Measurements from ENCODE around the gene GULP1.

DNA sequence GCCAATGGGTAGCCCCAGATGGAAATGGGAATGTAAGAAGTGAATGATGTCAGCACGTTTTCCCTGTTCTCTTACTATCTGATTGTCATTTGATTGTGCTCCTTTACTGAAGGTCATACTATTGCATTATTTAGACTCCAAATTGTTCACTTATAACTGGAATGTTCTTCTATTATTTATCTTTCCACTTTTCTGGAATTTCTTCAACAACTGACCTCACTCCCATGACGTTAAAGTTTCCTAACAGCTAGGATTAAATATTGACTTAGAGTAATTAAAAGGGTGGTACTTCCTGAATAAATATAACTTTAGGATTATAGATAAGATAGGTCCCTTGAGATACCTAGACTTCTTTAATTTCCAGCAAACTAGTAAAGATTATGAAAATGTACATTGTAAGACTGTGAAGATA is 10.9 kb upstream of the GULP1 start:
- TF ChIP-seq TAF1 (IDR thresholded peaks at IDR 0.05; ENCODE audit: borderline replicate concordance, insufficient read depth, low read length) (no peak), SIN3A (IDR thresholded peaks at IDR 0.05; ENCODE audit: borderline replicate concordance, insufficient read depth, low read length) (no peak)
- TF ChIP-seq, protein P1, sequence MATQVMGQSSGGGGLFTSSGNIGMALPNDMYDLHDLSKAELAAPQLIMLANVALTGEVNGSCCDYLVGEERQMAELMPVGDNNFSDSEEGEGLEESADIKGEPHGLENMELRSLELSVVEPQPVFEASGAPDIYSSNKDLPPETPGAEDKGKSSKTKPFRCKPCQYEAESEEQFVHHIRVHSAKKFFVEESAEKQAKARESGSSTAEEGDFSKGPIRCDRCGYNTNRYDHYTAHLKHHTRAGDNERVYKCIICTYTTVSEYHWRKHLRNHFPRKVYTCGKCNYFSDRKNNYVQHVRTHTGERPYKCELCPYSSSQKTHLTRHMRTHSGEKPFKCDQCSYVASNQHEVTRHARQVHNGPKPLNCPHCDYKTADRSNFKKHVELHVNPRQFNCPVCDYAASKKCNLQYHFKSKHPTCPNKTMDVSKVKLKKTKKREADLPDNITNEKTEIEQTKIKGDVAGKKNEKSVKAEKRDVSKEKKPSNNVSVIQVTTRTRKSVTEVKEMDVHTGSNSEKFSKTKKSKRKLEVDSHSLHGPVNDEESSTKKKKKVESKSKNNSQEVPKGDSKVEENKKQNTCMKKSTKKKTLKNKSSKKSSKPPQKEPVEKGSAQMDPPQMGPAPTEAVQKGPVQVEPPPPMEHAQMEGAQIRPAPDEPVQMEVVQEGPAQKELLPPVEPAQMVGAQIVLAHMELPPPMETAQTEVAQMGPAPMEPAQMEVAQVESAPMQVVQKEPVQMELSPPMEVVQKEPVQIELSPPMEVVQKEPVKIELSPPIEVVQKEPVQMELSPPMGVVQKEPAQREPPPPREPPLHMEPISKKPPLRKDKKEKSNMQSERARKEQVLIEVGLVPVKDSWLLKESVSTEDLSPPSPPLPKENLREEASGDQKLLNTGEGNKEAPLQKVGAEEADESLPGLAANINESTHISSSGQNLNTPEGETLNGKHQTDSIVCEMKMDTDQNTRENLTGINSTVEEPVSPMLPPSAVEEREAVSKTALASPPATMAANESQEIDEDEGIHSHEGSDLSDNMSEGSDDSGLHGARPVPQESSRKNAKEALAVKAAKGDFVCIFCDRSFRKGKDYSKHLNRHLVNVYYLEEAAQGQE (IDR thresholded peaks at IDR 0.05; ENCODE audit: insufficient read depth in 1 of 2, low read depth in 2 of 2, low read length in 2 of 2), result no peak
